Measurements from ENCODE around the gene MCCC2. TPM values are rescaled to one million over a fixed set of nuclear protein-coding genes. Genes with fewer than 3 reads are reported as not detected.

The MCCC2 gene
- total and polyA plus RNA-seq, 2 of the 8 experiments (the other 6 are each of a cell fraction or from before 2014, with no cell fraction given) = 71.7 to 86.6 TPM

GRCh38 chr5:71666321-71666720 is 79.2 kb downstream of the MCCC2 start (continued):
- TF ChIP-seq NANOG (IDR thresholded peaks at IDR 0.05; ENCODE audit: insufficient read depth, low read depth, low read length, poor library complexity, severe bottlenecking) (no peak), POU5F1 (IDR thresholded peaks at IDR 0.05; ENCODE audit: low read depth, low read length) (no peak), CEBPB (IDR thresholded peaks at IDR 0.05; ENCODE audit: low read depth, low read length) (no peak)

All from H1 (cell line).